Muscle layer of duodenum (tissue), 2 donors: ENCODE results near the gene RHOT2.

ENCODE experiments used
- H3K27ac ChIP-seq: one replicate; pipeline ENCODE4 v1.7.0; 2013; ENCODE audit warnings: mild to moderate bottlenecking, low read length
- H3K27me3 ChIP-seq: one replicate; pipeline ENCODE4 v1.7.0; 2013; ENCODE audit warnings: low read depth, mild to moderate bottlenecking, control low read depth, low read length
- H3K36me3 ChIP-seq, 2 donors: one replicate each; pipeline ENCODE4 v1.7.0; 2013; ENCODE audit warnings: low read length in 2 of 2, control low read depth in 1 of 2, mild to moderate bottlenecking in 1 of 2; ENCODE audit not compliant: insufficient read depth in 2 of 2, control insufficient read depth in 1 of 2
- H3K4me1 ChIP-seq, 2 donors: one replicate each; pipeline ENCODE4 v1.7.0; 2013; ENCODE audit warnings: low read length in 2 of 2, mild to moderate bottlenecking in 2 of 2, control low read depth in 1 of 2, moderate library complexity in 1 of 2; ENCODE audit not compliant: insufficient read depth in 2 of 2, control insufficient read depth in 1 of 2
- H3K4me3 ChIP-seq, 2 donors: one replicate each; pipeline ENCODE4 v1.7.0; 2013; ENCODE audit warnings: low read length in 2 of 2, low read depth in 1 of 2, mild to moderate bottlenecking in 1 of 2
- H3K9me3 ChIP-seq, 2 donors: one replicate each; pipeline ENCODE4 v1.7.0; 2013; ENCODE audit warnings: low read length in 2 of 2, control low read depth in 1 of 2, mild to moderate bottlenecking in 1 of 2; ENCODE audit not compliant: control insufficient read depth in 1 of 2
- donor health status: healthy.

Gene RHOT2

GRCh38 chr16:666572-666971 lies 1.4 kb upstream of the RHOT2 start:
- H3K4me3 ChIP-seq: no peak overlapping the region
- H3K9me3 ChIP-seq: no peaks in the 10 kb centered on the region
- H3K27ac ChIP-seq: no peak overlapping the region
- no peaks in the 10 kb centered on the region for H3K27me3 ChIP-seq
- H3K36me3 ChIP-seq: peaks cover 0 to 22% of the 10 kb centered on the region in 2 donors
- H3K4me1 ChIP-seq: peaks cover 3 to 19% of the 10 kb centered on the region in 2 donors

- Histone ChIP-seq H3K4me1 (peaks cover 3 to 19% of the 10 kb centered on the region in 2 donors), H3K36me3 (peaks cover 0 to 29% of the 10 kb centered on the region in 2 donors), H3K27ac (no peak overlapping the region), H3K9me3 (no peaks in the 10 kb centered on the region), H3K4me3 (peak overlapping the region; percentile 26 to 91), H3K27me3 (no peaks in the 10 kb centered on the region)
Observed at GRCh38 chr16:667113-667779, 686 bp upstream of the RHOT2 start.

GRCh38 chr16:668519-669171 lies 713 bp downstream of the RHOT2 start:
- Histone ChIP-seq H3K27me3 (no peaks in the 10 kb centered on the region), H3K9me3 (no peaks in the 10 kb centered on the region), H3K27ac (no peak overlapping the region), H3K36me3 (peaks cover 4 to 43% of the 10 kb centered on the region in 2 donors), H3K4me3 (peak overlapping the region; percentile 66 to 91), H3K4me1 (peaks cover 3 to 19% of the 10 kb centered on the region in 2 donors)

GRCh38 chr16:669666-670065 lies 1.7 kb downstream of the RHOT2 start:
- H3K27me3 ChIP-seq: no peaks in the 10 kb centered on the region
- no peaks in the 10 kb centered on the region for H3K9me3 ChIP-seq
- H3K36me3 ChIP-seq: peaks cover 4 to 47% of the 10 kb centered on the region in 2 donors
- H3K4me3 ChIP-seq: no peak overlapping the region
- peaks cover 3 to 20% of the 10 kb centered on the region in 2 donors for H3K4me1 ChIP-seq
- H3K27ac ChIP-seq: no peak overlapping the region

- no peaks in the 10 kb centered on the region for H3K27me3 ChIP-seq
- H3K4me3 ChIP-seq: no peak overlapping the region
- no peak overlapping the region for H3K27ac ChIP-seq
- H3K36me3 ChIP-seq: peaks cover 4 to 47% of the 10 kb centered on the region in 2 donors
- H3K4me1 ChIP-seq: peaks cover 3 to 29% of the 10 kb centered on the region in 2 donors
- no peaks in the 10 kb centered on the region for H3K9me3 ChIP-seq
Observed at GRCh38 chr16:670485-671352, 2.8 kb downstream of the RHOT2 start.

GRCh38 chr16:671353-672131 lies 3.6 kb downstream of the RHOT2 start:
- Histone ChIP-seq H3K9me3 (no peaks in the 10 kb centered on the region), H3K27me3 (no peaks in the 10 kb centered on the region), H3K36me3 (peaks cover 4 to 47% of the 10 kb centered on the region in 2 donors), H3K27ac (no peak overlapping the region), H3K4me1 (peaks cover 3 to 30% of the 10 kb centered on the region in 2 donors), H3K4me3 (no peak overlapping the region)

- Histone ChIP-seq H3K27me3 (no peaks in the 10 kb centered on the region), H3K27ac (no peak overlapping the region), H3K4me3 (no peak overlapping the region), H3K9me3 (no peaks in the 10 kb centered on the region), H3K4me1 (peaks cover 3 to 28% of the 10 kb centered on the region in 2 donors), H3K36me3 (peaks cover 4 to 47% of the 10 kb centered on the region in 2 donors)
Observed at GRCh38 chr16:672371-672770, 4.4 kb downstream of the RHOT2 start.

GRCh38 chr16:672851-673250 lies 4.9 kb downstream of the RHOT2 start:
- no peaks in the 10 kb centered on the region for H3K27me3 ChIP-seq
- H3K36me3 ChIP-seq: peaks cover 4 to 47% of the 10 kb centered on the region in 2 donors
- H3K27ac ChIP-seq: no peak overlapping the region
- H3K4me1 ChIP-seq: peaks cover 3 to 25% of the 10 kb centered on the region in 2 donors
- no peaks in the 10 kb centered on the region for H3K9me3 ChIP-seq
- H3K4me3 ChIP-seq: no peak overlapping the region

GRCh38 chr16:673399-673991 lies 5.6 kb downstream of the RHOT2 start:
- Histone ChIP-seq H3K4me1 (peaks cover 3 to 23% of the 10 kb centered on the region in 2 donors), H3K9me3 (no peaks in the 10 kb centered on the region), H3K27ac (no peak overlapping the region), H3K4me3 (no peak overlapping the region), H3K27me3 (no peaks in the 10 kb centered on the region), H3K36me3 (peaks cover 4 to 47% of the 10 kb centered on the region in 2 donors)

GRCh38 chr16:674214-674881 lies 6.4 kb downstream of the RHOT2 start:
- no peak overlapping the region for H3K27ac ChIP-seq
- H3K9me3 ChIP-seq: no peaks in the 10 kb centered on the region
- H3K27me3 ChIP-seq: no peaks in the 10 kb centered on the region
- no peak overlapping the region for H3K4me3 ChIP-seq
- H3K4me1 ChIP-seq: peaks cover 0 to 19% of the 10 kb centered on the region in 2 donors
- peaks cover 4 to 47% of the 10 kb centered on the region in 2 donors for H3K36me3 ChIP-seq
